ENCODE data around the gene MRPL46. TPM values are rescaled to one million over a fixed set of nuclear protein-coding genes. Genes with fewer than 3 reads are reported as not detected.

Gene MRPL46
- total and polyA plus RNA-seq, 2 of the 13 experiments (the other 11 are each of a cell fraction or from before 2014, with no cell fraction given), result 62.9 to 79.2 TPM

DNA sequence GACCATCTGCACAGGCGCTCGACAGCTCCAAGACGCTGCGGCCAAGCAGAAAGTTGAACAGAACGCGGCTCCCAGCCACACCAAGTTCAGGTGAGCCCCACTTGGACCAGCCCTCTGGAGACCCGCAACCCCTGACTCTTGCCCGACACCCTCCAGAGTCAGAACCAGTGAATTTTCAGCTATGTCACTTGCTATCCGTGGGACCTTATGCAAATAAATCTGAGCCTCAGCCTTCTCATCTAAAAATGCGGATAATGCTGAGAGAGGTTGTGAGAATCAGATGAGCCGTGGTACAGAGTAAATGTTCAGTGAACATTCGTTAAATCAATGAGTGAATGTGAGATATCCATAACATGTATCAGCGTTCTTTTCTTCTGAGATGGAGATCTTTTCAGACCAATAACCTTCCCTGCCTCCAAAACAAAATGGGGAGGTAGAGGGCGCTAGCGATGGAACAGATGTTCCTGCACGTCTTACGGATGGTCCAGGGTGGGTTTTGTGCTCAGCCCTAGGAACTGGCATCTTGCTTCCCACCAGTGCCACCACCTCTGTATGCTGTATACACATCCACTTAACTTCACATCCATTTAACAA is 844 bp upstream of the MRPL46 start (continued):
- TF ChIP-seq, protein P1, sequence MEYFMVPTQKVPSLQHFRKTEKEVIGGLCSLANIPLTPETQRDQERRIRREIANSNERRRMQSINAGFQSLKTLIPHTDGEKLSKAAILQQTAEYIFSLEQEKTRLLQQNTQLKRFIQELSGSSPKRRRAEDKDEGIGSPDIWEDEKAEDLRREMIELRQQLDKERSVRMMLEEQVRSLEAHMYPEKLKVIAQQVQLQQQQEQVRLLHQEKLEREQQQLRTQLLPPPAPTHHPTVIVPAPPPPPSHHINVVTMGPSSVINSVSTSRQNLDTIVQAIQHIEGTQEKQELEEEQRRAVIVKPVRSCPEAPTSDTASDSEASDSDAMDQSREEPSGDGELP (IDR thresholded peaks at IDR 0.05; ENCODE audit: borderline replicate concordance, low read depth), result no peak
- TF ChIP-seq, protein P2, sequence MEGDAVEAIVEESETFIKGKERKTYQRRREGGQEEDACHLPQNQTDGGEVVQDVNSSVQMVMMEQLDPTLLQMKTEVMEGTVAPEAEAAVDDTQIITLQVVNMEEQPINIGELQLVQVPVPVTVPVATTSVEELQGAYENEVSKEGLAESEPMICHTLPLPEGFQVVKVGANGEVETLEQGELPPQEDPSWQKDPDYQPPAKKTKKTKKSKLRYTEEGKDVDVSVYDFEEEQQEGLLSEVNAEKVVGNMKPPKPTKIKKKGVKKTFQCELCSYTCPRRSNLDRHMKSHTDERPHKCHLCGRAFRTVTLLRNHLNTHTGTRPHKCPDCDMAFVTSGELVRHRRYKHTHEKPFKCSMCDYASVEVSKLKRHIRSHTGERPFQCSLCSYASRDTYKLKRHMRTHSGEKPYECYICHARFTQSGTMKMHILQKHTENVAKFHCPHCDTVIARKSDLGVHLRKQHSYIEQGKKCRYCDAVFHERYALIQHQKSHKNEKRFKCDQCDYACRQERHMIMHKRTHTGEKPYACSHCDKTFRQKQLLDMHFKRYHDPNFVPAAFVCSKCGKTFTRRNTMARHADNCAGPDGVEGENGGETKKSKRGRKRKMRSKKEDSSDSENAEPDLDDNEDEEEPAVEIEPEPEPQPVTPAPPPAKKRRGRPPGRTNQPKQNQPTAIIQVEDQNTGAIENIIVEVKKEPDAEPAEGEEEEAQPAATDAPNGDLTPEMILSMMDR (CRISPR knock-in tag; IDR thresholded peaks at IDR 0.05), result peak; percentile 63
- no peak for TF ChIP-seq ZFP36 (IDR thresholded peaks at IDR 0.05; ENCODE audit: borderline replicate concordance, low read depth, low read length, partially characterized antibody)
- TF ChIP-seq PITX1 (CRISPR knock-in tag; IDR thresholded peaks at IDR 0.05), result 0 out of 2 replicates have a peak, but pooled peaks have one; percentile 0
- TF ChIP-seq, protein P3, sequence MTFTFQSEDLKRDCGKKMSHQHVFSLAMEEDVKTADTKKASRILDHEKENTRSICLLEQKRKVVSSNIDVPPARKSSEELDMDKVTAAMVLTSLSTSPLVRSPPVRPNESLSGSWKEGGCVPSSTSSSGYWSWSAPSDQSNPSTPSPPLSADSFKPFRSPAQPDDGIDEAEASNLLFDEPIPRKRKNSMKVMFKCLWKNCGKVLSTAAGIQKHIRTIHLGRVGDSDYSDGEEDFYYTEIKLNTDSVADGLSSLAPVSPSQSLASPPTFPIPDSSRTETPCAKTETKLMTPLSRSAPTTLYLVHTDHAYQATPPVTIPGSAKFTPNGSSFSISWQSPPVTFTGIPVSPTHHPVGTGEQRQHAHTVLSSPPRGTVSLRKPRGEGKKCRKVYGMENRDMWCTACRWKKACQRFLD (CRISPR knock-in tag; IDR thresholded peaks at IDR 0.05; ENCODE audit: borderline replicate concordance), result 0 out of 2 replicates have a peak, but pooled peaks have one; percentile 3
- TF ChIP-seq, protein P4, sequence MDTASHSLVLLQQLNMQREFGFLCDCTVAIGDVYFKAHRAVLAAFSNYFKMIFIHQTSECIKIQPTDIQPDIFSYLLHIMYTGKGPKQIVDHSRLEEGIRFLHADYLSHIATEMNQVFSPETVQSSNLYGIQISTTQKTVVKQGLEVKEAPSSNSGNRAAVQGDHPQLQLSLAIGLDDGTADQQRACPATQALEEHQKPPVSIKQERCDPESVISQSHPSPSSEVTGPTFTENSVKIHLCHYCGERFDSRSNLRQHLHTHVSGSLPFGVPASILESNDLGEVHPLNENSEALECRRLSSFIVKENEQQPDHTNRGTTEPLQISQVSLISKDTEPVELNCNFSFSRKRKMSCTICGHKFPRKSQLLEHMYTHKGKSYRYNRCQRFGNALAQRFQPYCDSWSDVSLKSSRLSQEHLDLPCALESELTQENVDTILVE (CRISPR knock-in tag; IDR thresholded peaks at IDR 0.05), result no peak
- no peak for TF ChIP-seq ZNF234 (CRISPR knock-in tag; conservative IDR thresholded peaks at IDR 0.05)
- no peak for TF ChIP-seq ZNF317 (CRISPR knock-in tag; IDR thresholded peaks at IDR 0.05)
- TF ChIP-seq ZNF773 (CRISPR knock-in tag; IDR thresholded peaks at IDR 0.05; ENCODE audit: borderline replicate concordance), result 0 out of 2 replicates have a peak, but pooled peaks have one; percentile 1
- 0 out of 2 replicates have a peak, but pooled peaks have one; percentile 1 for TF ChIP-seq ZNF230 (CRISPR knock-in tag; IDR thresholded peaks at IDR 0.05)
- TF ChIP-seq NFE2L1 (CRISPR knock-in tag; IDR thresholded peaks at IDR 0.05; ENCODE audit: borderline replicate concordance), result no peak
- no peak for TF ChIP-seq FOXA3 (CRISPR knock-in tag; IDR thresholded peaks at IDR 0.05)
- 0 out of 2 replicates have a peak, but pooled peaks have one; percentile 27 for TF ChIP-seq ZFP36L1 (CRISPR knock-in tag; IDR thresholded peaks at IDR 0.05)
